ENCODE results near the gene MRPL53.

The MRPL53 gene

DNA sequence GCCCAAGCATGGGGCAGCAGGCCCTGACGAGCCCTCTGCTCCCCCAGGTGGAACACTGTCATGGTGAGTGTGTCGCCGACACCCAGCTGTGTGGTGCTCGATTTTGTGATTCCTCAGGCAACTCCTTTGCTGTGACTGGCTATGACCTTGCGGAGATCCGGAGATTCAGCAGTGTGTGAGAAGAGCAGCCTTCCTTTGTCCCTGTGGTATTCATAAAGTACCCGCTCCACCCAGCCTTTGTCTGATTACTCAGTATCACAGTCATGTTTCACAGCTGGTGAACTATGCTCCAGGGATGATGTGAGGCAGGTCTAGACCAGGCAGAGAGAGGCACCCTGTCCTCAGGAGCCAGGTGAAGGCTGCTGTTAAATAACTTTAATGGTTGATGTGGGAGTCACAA lies 47.0 kb downstream of the MRPL53 start:
- Histone ChIP-seq H3K4me1 (ENCODE audit: control insufficient read depth, insufficient read depth, low read depth, low read length) (peaks cover 21% of the 10 kb centered on the region), H2AK5ac (ENCODE audit: low read length, severe bottlenecking) (no peak overlapping the region), H2AFZ (ENCODE audit: low read depth, low read length) (no peak overlapping the region), H3K36me3 (ENCODE audit: control insufficient read depth in 1 of 2, insufficient read depth in 2 of 2, low read depth in 1 of 2, low read length in 2 of 2) (peaks cover 51 to 56% of the 10 kb centered on the region in 2 experiments), H2BK120ac (ENCODE audit: low read depth, low read length) (no peak overlapping the region), H3K4ac (ENCODE audit: low read depth in 1 of 2, low read length in 2 of 2) (no peak overlapping the region), H3K4me3 (ENCODE audit: insufficient read depth in 1 of 2, low read depth in 1 of 2, low read length in 2 of 2) (no peak overlapping the region), H3K79me1 (replicated peaks; ENCODE audit: low read length, poor library complexity, severe bottlenecking) (peaks cover 1% of the 10 kb centered on the region), H3K27ac (ENCODE audit: low read length, poor library complexity, severe bottlenecking) (no peak overlapping the region), H4K8ac (ENCODE audit: low read length) (no peak overlapping the region), H3K18ac (ENCODE audit: low read depth in 1 of 2, low read length in 2 of 2) (no peak overlapping the region), H3K23ac (ENCODE audit: low read length in 2 of 2) (no peak overlapping the region), H3K14ac (ENCODE audit: low read length in 2 of 2) (no peak overlapping the region), H3K4me2 (ENCODE audit: low read length, poor library complexity, severe bottlenecking) (no peak overlapping the region), H2BK12ac (ENCODE audit: low read length in 2 of 2) (no peak overlapping the region), H4K91ac (ENCODE audit: low read length) (no peak overlapping the region), H3K27me3 (ENCODE audit: control insufficient read depth in 1 of 2, insufficient read depth in 1 of 2, low read length in 2 of 2) (no peaks in the 10 kb centered on the region), H2BK15ac (ENCODE audit: low read depth, poor library complexity, severe bottlenecking) (no peak overlapping the region), H2BK5ac (ENCODE audit: low read depth, low read length, poor library complexity, severe bottlenecking) (no peak overlapping the region), H3K9ac (ENCODE audit: low read length) (no peak overlapping the region), H3K9me3 (ENCODE audit: control insufficient read depth, low read length) (no peaks in the 10 kb centered on the region)
- WGBS, result 96% methylated on average over 7 of the region's 7 CpGs
- no peak for DNase-seq

DNA sequence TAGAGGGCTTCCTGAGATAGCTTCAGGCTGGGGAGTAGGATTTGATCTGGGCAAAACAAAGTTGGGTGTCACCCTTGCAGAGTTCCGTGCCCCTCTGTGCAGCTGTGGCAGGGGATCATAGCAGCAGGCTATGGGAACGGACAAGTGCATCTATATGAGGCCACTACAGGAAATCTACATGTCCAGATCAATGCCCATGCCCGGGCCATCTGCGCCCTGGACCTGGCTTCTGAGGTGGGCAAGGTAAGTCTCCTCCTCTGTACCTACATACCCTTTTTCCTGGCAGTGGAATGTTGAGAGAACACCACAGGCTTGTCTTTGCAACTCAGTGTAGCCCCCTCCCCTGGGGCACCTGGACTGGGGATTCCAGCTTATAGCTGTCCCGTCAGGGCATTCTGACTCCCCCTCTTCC lies 47.5 kb downstream of the MRPL53 start:
- no peak overlapping the region for H4K8ac ChIP-seq (ENCODE audit: low read length)
- no peaks in the 10 kb centered on the region for H3K79me1 ChIP-seq (replicated peaks; ENCODE audit: low read length, poor library complexity, severe bottlenecking)
- H3K27me3 ChIP-seq (ENCODE audit: control insufficient read depth in 1 of 2, insufficient read depth in 1 of 2, low read length in 2 of 2), result no peaks in the 10 kb centered on the region
- WGBS, result 95% methylated on average over 4 of the region's 5 CpGs
- no peak overlapping the region for H2BK5ac ChIP-seq (ENCODE audit: low read depth, low read length, poor library complexity, severe bottlenecking)
- H2BK15ac ChIP-seq (ENCODE audit: low read depth, poor library complexity, severe bottlenecking), result no peak overlapping the region
- DNase-seq, result no peak
- no peak overlapping the region for H3K4me3 ChIP-seq (ENCODE audit: insufficient read depth in 1 of 2, low read depth in 1 of 2, low read length in 2 of 2)
- H3K9me3 ChIP-seq (ENCODE audit: control insufficient read depth, low read length), result no peaks in the 10 kb centered on the region
- no peak overlapping the region for H2AFZ ChIP-seq (ENCODE audit: low read depth, low read length)
- no peak overlapping the region for H3K4me2 ChIP-seq (ENCODE audit: low read length, poor library complexity, severe bottlenecking)
- no peak overlapping the region for H3K9ac ChIP-seq (ENCODE audit: low read length)
- H2BK120ac ChIP-seq (ENCODE audit: low read depth, low read length), result no peak overlapping the region
- H3K36me3 ChIP-seq (ENCODE audit: control insufficient read depth in 1 of 2, insufficient read depth in 2 of 2, low read depth in 1 of 2, low read length in 2 of 2), result peaks cover 46 to 51% of the 10 kb centered on the region in 2 experiments
- no peak overlapping the region for H3K23ac ChIP-seq (ENCODE audit: low read length in 2 of 2)
- no peak overlapping the region for H3K18ac ChIP-seq (ENCODE audit: low read depth in 1 of 2, low read length in 2 of 2)
- no peak overlapping the region for H2BK12ac ChIP-seq (ENCODE audit: low read length in 2 of 2)
- no peak overlapping the region for H2AK5ac ChIP-seq (ENCODE audit: low read length, severe bottlenecking)
- H4K91ac ChIP-seq (ENCODE audit: low read length), result no peak overlapping the region
- H3K4ac ChIP-seq (ENCODE audit: low read depth in 1 of 2, low read length in 2 of 2), result no peak overlapping the region
- H3K4me1 ChIP-seq (ENCODE audit: control insufficient read depth, insufficient read depth, low read depth, low read length), result peaks cover 16% of the 10 kb centered on the region
- H3K27ac ChIP-seq (ENCODE audit: low read length, poor library complexity, severe bottlenecking), result no peak overlapping the region
- no peak overlapping the region for H3K14ac ChIP-seq (ENCODE audit: low read length in 2 of 2)

DNA sequence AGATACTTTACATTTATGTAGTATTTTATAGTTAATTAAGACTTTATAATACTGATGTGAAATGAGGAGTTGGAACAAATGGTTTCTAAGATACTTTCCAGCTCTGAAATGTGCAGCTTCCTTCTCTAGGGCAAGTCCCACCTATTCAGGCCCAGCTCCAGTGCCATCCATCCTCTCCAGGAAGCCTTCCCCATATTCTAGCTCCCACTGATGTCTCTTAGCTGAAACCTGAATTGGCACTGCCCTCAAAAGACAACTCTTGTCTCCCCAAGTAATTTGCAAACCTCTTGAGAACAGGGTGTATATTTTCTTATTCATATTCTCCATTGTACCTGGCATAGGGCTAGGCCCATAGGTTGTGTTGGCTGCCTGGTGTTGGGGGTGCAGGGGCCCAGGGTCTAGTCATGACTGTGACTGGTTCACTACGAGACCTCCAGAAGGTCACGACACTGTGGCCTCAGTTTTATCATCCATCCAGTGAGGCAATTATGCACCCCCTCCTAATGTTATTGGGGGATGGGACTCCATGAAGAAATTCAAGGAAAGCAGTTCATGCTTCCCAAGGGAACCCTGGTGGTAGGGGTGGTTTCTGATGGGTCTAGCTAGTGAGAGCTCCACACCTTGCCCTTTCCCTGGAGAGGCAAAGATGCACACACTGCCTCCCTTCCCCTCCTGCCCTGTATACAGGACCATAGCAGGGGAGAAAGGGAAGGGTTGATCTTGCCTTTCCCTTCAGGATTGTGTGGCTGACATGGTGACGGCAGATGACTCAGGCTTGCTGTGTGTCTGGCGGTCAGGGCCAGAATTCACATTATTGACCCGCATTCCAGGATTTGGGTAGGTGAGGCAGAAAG lies 48.1 kb downstream of the MRPL53 start:
- DNase-seq, result no peak
- no peak overlapping the region for H3K4ac ChIP-seq (ENCODE audit: low read depth in 1 of 2, low read length in 2 of 2)
- H3K36me3 ChIP-seq (ENCODE audit: control insufficient read depth in 1 of 2, insufficient read depth in 2 of 2, low read depth in 1 of 2, low read length in 2 of 2), result peaks cover 39 to 44% of the 10 kb centered on the region in 2 experiments
- no peak overlapping the region for H2AFZ ChIP-seq (ENCODE audit: low read depth, low read length)
- H3K9me3 ChIP-seq (ENCODE audit: control insufficient read depth, low read length), result no peaks in the 10 kb centered on the region
- H2BK120ac ChIP-seq (ENCODE audit: low read depth, low read length), result no peak overlapping the region
- no peak overlapping the region for H2AK5ac ChIP-seq (ENCODE audit: low read length, severe bottlenecking)
- no peak overlapping the region for H2BK15ac ChIP-seq (ENCODE audit: low read depth, poor library complexity, severe bottlenecking)
- H3K9ac ChIP-seq (ENCODE audit: low read length), result no peak overlapping the region
- H4K8ac ChIP-seq (ENCODE audit: low read length), result no peak overlapping the region
- H2BK5ac ChIP-seq (ENCODE audit: low read depth, low read length, poor library complexity, severe bottlenecking), result no peak overlapping the region
- no peak overlapping the region for H2BK12ac ChIP-seq (ENCODE audit: low read length in 2 of 2)
- no peak overlapping the region for H3K23ac ChIP-seq (ENCODE audit: low read length in 2 of 2)
- no peak overlapping the region for H3K14ac ChIP-seq (ENCODE audit: low read length in 2 of 2)
- no peaks in the 10 kb centered on the region for H3K27me3 ChIP-seq (ENCODE audit: control insufficient read depth in 1 of 2, insufficient read depth in 1 of 2, low read length in 2 of 2)
- no peak overlapping the region for H3K4me2 ChIP-seq (ENCODE audit: low read length, poor library complexity, severe bottlenecking)
- H3K18ac ChIP-seq (ENCODE audit: low read depth in 1 of 2, low read length in 2 of 2), result no peak overlapping the region
- H3K27ac ChIP-seq (ENCODE audit: low read length, poor library complexity, severe bottlenecking), result no peak overlapping the region
- no peak overlapping the region for H4K91ac ChIP-seq (ENCODE audit: low read length)
- peaks cover 11% of the 10 kb centered on the region for H3K4me1 ChIP-seq (ENCODE audit: control insufficient read depth, insufficient read depth, low read depth, low read length)
- no peak overlapping the region for H3K4me3 ChIP-seq (ENCODE audit: insufficient read depth in 1 of 2, low read depth in 1 of 2, low read length in 2 of 2)
- no peaks in the 10 kb centered on the region for H3K79me1 ChIP-seq (replicated peaks; ENCODE audit: low read length, poor library complexity, severe bottlenecking)
- WGBS, result 87% methylated on average over 5 of the region's 5 CpGs

DNA sequence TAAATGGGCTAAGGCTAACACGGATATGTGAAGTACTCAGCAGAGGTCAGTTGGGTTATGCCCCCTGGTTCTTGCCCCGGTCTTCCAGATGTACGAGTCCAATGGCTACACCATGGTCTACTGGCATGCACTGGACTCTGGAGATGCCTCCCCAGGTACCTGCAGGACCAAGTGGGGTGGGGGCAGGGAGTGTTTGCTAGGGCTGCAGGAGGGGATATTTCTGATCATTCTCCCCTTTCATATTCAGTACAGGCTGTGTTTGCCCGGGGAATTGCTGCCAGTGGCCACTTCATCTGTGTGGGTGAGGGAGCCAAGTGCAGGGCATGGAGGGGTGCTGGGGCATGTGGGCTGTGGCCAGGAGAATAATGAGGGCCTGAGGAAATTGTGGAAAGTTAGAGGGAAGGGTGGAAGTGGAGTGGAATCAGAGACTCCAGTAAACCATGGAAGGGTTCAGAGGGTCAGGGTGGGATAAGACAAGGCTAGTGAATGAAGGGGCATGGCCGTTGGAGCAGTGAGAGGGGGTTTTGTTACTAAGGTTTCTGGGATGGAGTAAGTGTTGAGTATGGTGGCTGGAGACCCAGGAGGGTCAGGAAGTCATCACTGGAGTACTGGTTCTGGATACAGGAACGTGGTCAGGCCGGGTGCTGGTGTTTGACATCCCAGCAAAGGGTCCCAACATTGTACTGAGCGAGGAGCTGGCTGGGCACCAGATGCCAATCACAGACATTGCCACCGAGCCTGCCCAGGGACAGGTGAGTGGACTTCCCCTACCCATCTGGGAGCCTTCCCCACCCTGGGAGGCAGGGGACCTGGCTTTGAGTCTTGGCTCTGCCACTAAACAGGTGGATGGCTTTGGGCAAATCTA lies 49.0 kb downstream of the MRPL53 start:
- no peak overlapping the region for H3K4me3 ChIP-seq (ENCODE audit: insufficient read depth in 1 of 2, low read depth in 1 of 2, low read length in 2 of 2)
- no peak overlapping the region for H2BK120ac ChIP-seq (ENCODE audit: low read depth, low read length)
- no peak overlapping the region for H3K27ac ChIP-seq (ENCODE audit: low read length, poor library complexity, severe bottlenecking)
- H3K23ac ChIP-seq (ENCODE audit: low read length in 2 of 2), result no peak overlapping the region
- DNase-seq, result no peak
- peaks cover 30 to 37% of the 10 kb centered on the region in 2 experiments for H3K36me3 ChIP-seq (ENCODE audit: control insufficient read depth in 1 of 2, insufficient read depth in 2 of 2, low read depth in 1 of 2, low read length in 2 of 2)
- H2AK5ac ChIP-seq (ENCODE audit: low read length, severe bottlenecking), result no peak overlapping the region
- peaks cover 11% of the 10 kb centered on the region for H3K4me1 ChIP-seq (ENCODE audit: control insufficient read depth, insufficient read depth, low read depth, low read length)
- H2AFZ ChIP-seq (ENCODE audit: low read depth, low read length), result no peak overlapping the region
- H2BK5ac ChIP-seq (ENCODE audit: low read depth, low read length, poor library complexity, severe bottlenecking), result no peak overlapping the region
- H3K4ac ChIP-seq (ENCODE audit: low read depth in 1 of 2, low read length in 2 of 2), result no peak overlapping the region
- H3K4me2 ChIP-seq (ENCODE audit: low read length, poor library complexity, severe bottlenecking), result no peak overlapping the region
- no peaks in the 10 kb centered on the region for H3K27me3 ChIP-seq (ENCODE audit: control insufficient read depth in 1 of 2, insufficient read depth in 1 of 2, low read length in 2 of 2)
- no peak overlapping the region for H3K14ac ChIP-seq (ENCODE audit: low read length in 2 of 2)
- no peak overlapping the region for H4K91ac ChIP-seq (ENCODE audit: low read length)
- no peak overlapping the region for H3K9ac ChIP-seq (ENCODE audit: low read length)
- WGBS, result 88% methylated on average over 9 of the region's 9 CpGs
- no peak overlapping the region for H2BK12ac ChIP-seq (ENCODE audit: low read length in 2 of 2)
- no peak overlapping the region for H2BK15ac ChIP-seq (ENCODE audit: low read depth, poor library complexity, severe bottlenecking)
- no peak overlapping the region for H3K18ac ChIP-seq (ENCODE audit: low read depth in 1 of 2, low read length in 2 of 2)
- no peak overlapping the region for H4K8ac ChIP-seq (ENCODE audit: low read length)
- no peaks in the 10 kb centered on the region for H3K79me1 ChIP-seq (replicated peaks; ENCODE audit: low read length, poor library complexity, severe bottlenecking)
- H3K9me3 ChIP-seq (ENCODE audit: control insufficient read depth, low read length), result no peaks in the 10 kb centered on the region
